Activated naive CD8-positive, alpha-beta T cell treated with anti-CD3 and anti-CD28 coated beads, Interleukin-2, amount 50 U/mL, for 24 hours (primary cell): ENCODE data around the gene ZNF292.
"Not testable (repeated sequence)": the region's sequence is repeated elsewhere in the genome, so short reads cannot be mapped to it uniquely, and the experiment has no call there.

ENCODE experiments used
- ATAC-seq: fragments of 150-1000 bp; cut with Tn5 transposase; one replicate; pipeline ENCODE4 v1.10.0; 2021
- DNase-seq: peaks from one replicate; pipeline ENCODE4 v3.0.0; 2021
- H3K27ac Mint-ChIP-seq: one replicate; pipeline ENCODE4 v1.8.0; 2021; ENCODE audit warnings: mild to moderate bottlenecking, mixed read lengths
- H3K27me3 Mint-ChIP-seq: one replicate; pipeline ENCODE4 v1.8.0; 2021; ENCODE audit warnings: mixed read lengths
- H3K36me3 Mint-ChIP-seq: one replicate; pipeline ENCODE4 v1.8.0; 2021; ENCODE audit warnings: low read depth, mixed read lengths
- H3K4me1 Mint-ChIP-seq: one replicate; pipeline ENCODE4 v1.8.0; 2021; ENCODE audit warnings: mixed read lengths
- H3K4me3 Mint-ChIP-seq: one replicate; pipeline ENCODE4 v1.8.0; 2021; ENCODE audit warnings: mild to moderate bottlenecking, moderate library complexity, mixed read lengths
- H3K9me3 Mint-ChIP-seq: one replicate; pipeline ENCODE4 v1.8.0; 2021; ENCODE audit warnings: mixed read lengths

The ZNF292 gene

DNA sequence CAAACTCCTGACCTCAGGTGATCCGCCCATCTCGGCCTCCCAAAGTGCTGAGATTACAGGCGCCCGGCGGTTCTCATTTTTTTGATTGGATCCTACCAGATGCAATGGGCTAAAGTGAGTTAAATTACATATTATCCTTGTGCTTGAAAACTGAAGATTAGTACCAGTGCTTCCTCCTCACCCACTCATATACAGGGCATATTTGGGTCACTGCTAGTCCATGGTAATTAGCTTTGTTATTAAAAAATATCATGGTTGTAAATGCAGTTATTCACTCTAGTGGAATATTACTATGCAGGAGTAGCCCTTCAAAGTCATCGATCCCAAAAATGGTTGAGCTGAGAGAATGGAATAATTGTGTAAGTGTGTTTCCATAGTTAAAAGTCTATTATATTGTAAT lies 26.5 kb downstream of the ZNF292 start:
- Mint-ChIP-seq H3K4me3 (peak overlapping the region; percentile 41), H3K27ac (peak overlapping the region; percentile 89), H3K4me1 (peaks cover 79% of the 10 kb centered on the region), H3K36me3 (peaks cover 54% of the 10 kb centered on the region), H3K27me3 (no peaks in the 10 kb centered on the region), H3K9me3 (peaks cover 4% of the 10 kb centered on the region)
- ATAC-seq (peak; percentile 40), DNase-seq (no peak)

DNA sequence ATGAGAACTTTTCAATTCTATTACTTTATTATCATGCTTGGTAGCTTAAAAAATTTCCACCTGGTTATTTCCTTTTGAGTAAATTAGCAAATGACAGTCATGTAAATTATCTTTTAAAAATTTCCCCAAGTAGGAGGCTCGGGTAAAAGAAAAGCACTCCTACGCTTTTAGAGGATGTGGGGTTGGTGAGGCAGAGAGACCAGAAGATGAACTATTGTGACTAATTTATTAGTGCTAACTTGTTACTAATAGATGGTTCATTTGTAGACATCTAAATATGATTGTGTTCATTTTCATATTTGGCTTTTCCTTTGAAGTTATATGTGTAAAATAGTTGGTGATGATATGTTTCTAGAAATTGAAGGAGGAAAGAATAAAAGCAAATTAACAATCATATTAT lies 27.0 kb downstream of the ZNF292 start:
- Mint-ChIP-seq H3K36me3 (peaks cover 50% of the 10 kb centered on the region), H3K4me1 (peaks cover 79% of the 10 kb centered on the region), H3K4me3 (peak overlapping the region; percentile 41), H3K9me3 (peaks cover 1% of the 10 kb centered on the region), H3K27me3 (no peaks in the 10 kb centered on the region), H3K27ac (peak overlapping the region; percentile 89)
- ATAC-seq (peak; percentile 77), DNase-seq (no peak)

DNA sequence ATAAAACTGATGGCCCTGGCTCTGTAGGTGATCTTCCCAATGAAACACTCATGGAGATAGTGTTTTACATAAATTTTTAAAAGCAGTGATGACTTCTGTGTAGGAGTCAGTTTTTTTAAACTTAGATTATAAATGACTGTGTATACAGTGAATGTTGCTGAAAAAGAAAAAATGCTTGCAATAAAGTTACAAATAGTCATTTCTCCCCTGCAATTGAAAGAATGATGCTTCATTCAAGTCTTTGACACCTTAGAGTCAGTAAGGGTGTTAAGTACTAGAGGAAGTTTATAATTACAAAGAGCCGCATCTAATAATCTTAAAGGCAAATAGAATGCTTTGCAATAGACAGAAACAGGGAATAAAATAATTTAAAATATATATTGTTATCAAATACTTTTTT lies 27.6 kb downstream of the ZNF292 start:
- ATAC-seq (peak; percentile 26), DNase-seq (no peak)
- Mint-ChIP-seq H3K4me3 (peak overlapping the region; percentile 58), H3K27me3 (no peaks in the 10 kb centered on the region), H3K9me3 (no peaks in the 10 kb centered on the region), H3K27ac (peak overlapping the region; percentile 89), H3K36me3 (peaks cover 45% of the 10 kb centered on the region), H3K4me1 (peaks cover 78% of the 10 kb centered on the region)

DNA sequence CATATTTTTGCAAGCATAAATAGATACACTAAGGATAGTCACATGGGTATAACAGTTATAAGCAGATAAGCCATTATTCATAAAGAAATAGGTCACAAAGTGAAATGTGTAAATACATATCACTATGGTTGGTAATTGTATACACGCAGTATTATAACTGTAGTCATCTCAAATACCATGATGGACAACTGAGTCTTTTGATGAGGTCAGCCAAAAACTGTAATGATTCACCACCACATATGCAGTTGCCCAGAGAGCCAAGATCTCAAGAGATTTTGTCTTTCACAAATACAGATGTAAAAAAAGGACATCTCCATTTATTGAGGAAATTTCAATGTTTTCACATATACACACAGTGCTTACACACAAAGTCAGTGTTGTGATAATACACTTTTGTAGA lies 28.3 kb downstream of the ZNF292 start:
- ATAC-seq, result peak; percentile 50
- Mint-ChIP-seq H3K4me1 (peaks cover 74% of the 10 kb centered on the region), H3K36me3 (peaks cover 38% of the 10 kb centered on the region)

DNA sequence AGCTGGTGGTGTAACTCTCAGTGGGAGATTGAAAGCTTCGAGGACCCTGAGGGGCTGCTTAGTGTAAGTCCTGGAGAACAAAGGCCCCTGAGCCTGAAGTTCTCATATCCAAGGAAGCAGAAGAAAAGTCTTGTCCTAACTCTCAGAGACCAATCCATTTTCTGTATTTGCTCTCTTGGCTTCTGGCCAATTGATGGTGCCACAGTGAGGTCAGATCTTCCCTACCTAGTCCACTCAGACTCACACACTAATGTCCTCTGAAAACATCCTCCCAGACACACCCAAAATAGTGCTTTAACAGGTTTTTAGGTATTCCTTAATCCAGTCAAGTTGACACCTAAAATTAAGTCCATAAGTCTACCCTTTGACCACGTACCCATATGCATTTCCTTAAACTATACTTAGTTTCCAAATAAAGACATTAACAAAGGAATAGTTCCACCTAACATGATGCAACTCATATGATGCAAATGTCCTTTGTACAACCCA lies 29.4 kb downstream of the ZNF292 start:
- ATAC-seq, result no peak
- no peaks in the 10 kb centered on the region for H3K27me3 Mint-ChIP-seq
- H3K4me3 Mint-ChIP-seq, result no peak overlapping the region
- peaks cover 70% of the 10 kb centered on the region for H3K4me1 Mint-ChIP-seq
- no peaks in the 10 kb centered on the region for H3K9me3 Mint-ChIP-seq
- peak overlapping the region; percentile 62 for H3K27ac Mint-ChIP-seq
- H3K36me3 Mint-ChIP-seq, result peaks cover 36% of the 10 kb centered on the region
- no peak for DNase-seq

More for the DNA sequence above, 28.3 kb downstream of the ZNF292 start:
- Mint-ChIP-seq H3K27ac (peak overlapping the region; percentile 54), H3K27me3 (no peaks in the 10 kb centered on the region), H3K4me3 (no peak overlapping the region), H3K9me3 (no peaks in the 10 kb centered on the region)
- DNase-seq, result no peak

- no peaks in the 10 kb centered on the region for H3K27me3 Mint-ChIP-seq
- peak; percentile 64 for ATAC-seq
- DNase-seq, result no peak
- peaks cover 83% of the 10 kb centered on the region for H3K4me1 Mint-ChIP-seq
- peaks cover 19% of the 10 kb centered on the region for H3K36me3 Mint-ChIP-seq
- peak overlapping the region; percentile 65 for H3K27ac Mint-ChIP-seq
- H3K9me3 Mint-ChIP-seq, result no peaks in the 10 kb centered on the region
- H3K4me3 Mint-ChIP-seq, result peak overlapping the region; percentile 24
Measured at GRCh38 chr6:87196275-87196842, 41.0 kb downstream of the ZNF292 start.

GRCh38 chr6:87197547-87197946 lies 42.2 kb downstream of the ZNF292 start:
- DNase-seq (no peak), ATAC-seq (peak; percentile 65)
- H3K27me3 Mint-ChIP-seq, result no peaks in the 10 kb centered on the region
- peak overlapping the region; percentile 65 for H3K27ac Mint-ChIP-seq
- H3K36me3 Mint-ChIP-seq, result peaks cover 17% of the 10 kb centered on the region
- peaks cover 87% of the 10 kb centered on the region for H3K4me1 Mint-ChIP-seq
- no peak overlapping the region for H3K4me3 Mint-ChIP-seq
- H3K9me3 Mint-ChIP-seq, result no peaks in the 10 kb centered on the region

- H3K4me3 Mint-ChIP-seq, DNase-seq, H3K27me3 Mint-ChIP-seq, H3K9me3 Mint-ChIP-seq, ATAC-seq: not testable (repeated sequence)
- Mint-ChIP-seq H3K27ac (peak overlapping the region; percentile 70), H3K4me1 (peaks cover 82% of the 10 kb centered on the region), H3K36me3 (peaks cover 18% of the 10 kb centered on the region)
Measured at GRCh38 chr6:87198022-87198810, 42.9 kb downstream of the ZNF292 start.

- Mint-ChIP-seq H3K9me3 (no peaks in the 10 kb centered on the region), H3K4me1 (peaks cover 80% of the 10 kb centered on the region), H3K27ac (peak overlapping the region; percentile 72), H3K36me3 (peaks cover 21% of the 10 kb centered on the region), H3K27me3 (no peaks in the 10 kb centered on the region), H3K4me3 (no peak overlapping the region)
- no peak for ATAC-seq
- DNase-seq, result no peak
Measured at GRCh38 chr6:87199787-87200186, 44.4 kb downstream of the ZNF292 start.

- Mint-ChIP-seq H3K9me3 (no peaks in the 10 kb centered on the region), H3K36me3 (peaks cover 22% of the 10 kb centered on the region), H3K4me1 (peaks cover 78% of the 10 kb centered on the region), H3K4me3 (no peak overlapping the region), H3K27ac (no peak overlapping the region), H3K27me3 (no peaks in the 10 kb centered on the region)
- DNase-seq (no peak), ATAC-seq (no peak)
Measured at GRCh38 chr6:87200469-87201175, 45.3 kb downstream of the ZNF292 start.

- Mint-ChIP-seq H3K4me3 (no peak overlapping the region), H3K36me3 (peaks cover 26% of the 10 kb centered on the region), H3K27me3 (no peaks in the 10 kb centered on the region), H3K9me3 (no peaks in the 10 kb centered on the region), H3K27ac (no peak overlapping the region), H3K4me1 (peaks cover 69% of the 10 kb centered on the region)
- ATAC-seq (no peak), DNase-seq (no peak)
Measured at GRCh38 chr6:87203448-87204023, 48.2 kb downstream of the ZNF292 start.

DNA sequence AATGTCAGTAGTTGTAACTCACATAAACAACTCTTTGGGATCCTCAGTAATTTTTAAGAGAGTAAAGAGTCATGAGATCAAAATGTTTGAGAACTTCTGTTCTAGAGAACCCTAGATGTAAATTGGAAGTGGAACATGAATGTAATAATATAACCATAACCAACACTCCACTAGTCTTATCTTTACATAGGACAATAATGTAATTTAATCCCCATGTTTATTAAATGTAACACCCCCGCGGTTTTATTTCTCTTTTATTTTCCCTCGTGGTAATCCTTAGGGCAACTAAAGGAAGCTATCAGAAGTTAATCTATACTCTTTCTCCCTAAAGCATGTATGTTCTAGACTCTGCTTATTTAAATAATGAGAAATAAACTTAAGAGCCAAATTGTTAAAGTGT lies 54.4 kb downstream of the ZNF292 start:
- peaks cover 27% of the 10 kb centered on the region for H3K36me3 Mint-ChIP-seq
- no peak overlapping the region for H3K4me3 Mint-ChIP-seq
- H3K9me3 Mint-ChIP-seq, result no peaks in the 10 kb centered on the region
- peaks cover 69% of the 10 kb centered on the region for H3K4me1 Mint-ChIP-seq
- no peak for ATAC-seq
- no peak for DNase-seq
- H3K27ac Mint-ChIP-seq, result no peak overlapping the region
- no peaks in the 10 kb centered on the region for H3K27me3 Mint-ChIP-seq

- H3K4me3 Mint-ChIP-seq, result no peak overlapping the region
- no peaks in the 10 kb centered on the region for H3K9me3 Mint-ChIP-seq
- H3K4me1 Mint-ChIP-seq, result peaks cover 62% of the 10 kb centered on the region
- H3K27me3 Mint-ChIP-seq, result no peaks in the 10 kb centered on the region
- H3K36me3 Mint-ChIP-seq, result peaks cover 22% of the 10 kb centered on the region
- H3K27ac Mint-ChIP-seq, result peak overlapping the region; percentile 54
- ATAC-seq (peak; percentile 99), DNase-seq (no peak)
Measured at GRCh38 chr6:87210979-87211378, 55.6 kb downstream of the ZNF292 start.

- ATAC-seq (no peak), DNase-seq (no peak)
- Mint-ChIP-seq H3K27me3 (no peaks in the 10 kb centered on the region), H3K9me3 (no peaks in the 10 kb centered on the region), H3K4me3 (no peak overlapping the region), H3K36me3 (peaks cover 22% of the 10 kb centered on the region), H3K4me1 (peaks cover 56% of the 10 kb centered on the region), H3K27ac (no peak overlapping the region)
Measured at GRCh38 chr6:87212596-87212995, 57.2 kb downstream of the ZNF292 start.
